Endothelial cell of umbilical vein (primary cell): ENCODE results near the gene FABP7. TPM values are rescaled to one million over a fixed set of nuclear protein-coding genes. Genes with fewer than 3 reads are reported as not detected.

Source experiments
- BruUV-seq: library from RNA; stranded (reverse); fragments of 400-500 nt; replicated peaks from 2 replicates; lab custom pipeline; 2021; lab: Mats Ljungman, UMichigan
- CTCF ChIA-PET: fragments of 300-600, 350-600 bp; sonication (Branson Sonifier 250); formaldehyde crosslinking; loops from one replicate; lab custom pipeline; 2021; ENCODE audit warnings: antibody characterized with exemption, inconsistent platforms; lab: Charles Lee
- POLR2A ChIA-PET: fragments of 300-600, 350-600 bp; sonication (Branson Sonifier 250); formaldehyde crosslinking; loops from one replicate; lab custom pipeline; 2021; ENCODE audit warnings: antibody characterized with exemption, inconsistent platforms; lab: Charles Lee
- DNase-seq: peaks from one replicate; pipeline ENCODE4 v3.0.0-alpha.2; 2011; ENCODE audit warnings: low read depth, low spot score
- FAIRE-seq: peaks from 2 replicates; lab custom pipeline; 2011; peaks lifted over from hg19 to GRCh38; lab: Jason Lieb, UNC
- H2AFZ ChIP-seq: 2 replicates; pipeline ENCODE4 v1.6.0; 2012; ENCODE audit warnings: low read depth, low read length, control low read depth, inconsistent platforms
- H3K27ac ChIP-seq: 2 replicates; pipeline ENCODE4 v1.5.1; 2011; ENCODE audit warnings: low read depth, mild to moderate bottlenecking, control low read depth, low read length, moderate library complexity; ENCODE audit not compliant: insufficient read depth
- H3K27me3 ChIP-seq, 2 experiments: 2 replicates each; pipeline versions ENCODE4 v1.6.0 to v1.6.1; 2011; ENCODE audit warnings: low read length in 2 of 2, mixed read lengths in 1 of 2; ENCODE audit not compliant: control insufficient read depth in 2 of 2, insufficient read depth in 2 of 2
- H3K36me3 ChIP-seq, 2 experiments: 2 replicates in 1 of 2; 3 replicates in 1 of 2; pipeline ENCODE4 v1.5.1; 2011; ENCODE audit warnings: low read length in 2 of 2, mild to moderate bottlenecking in 1 of 2, moderate library complexity in 1 of 2; ENCODE audit not compliant: control insufficient read depth in 2 of 2, insufficient read depth in 2 of 2; ENCODE audit errors: extremely low read depth in 1 of 2
- H3K4me1 ChIP-seq: 3 replicates; pipeline ENCODE4 v1.5.1; 2011; ENCODE audit warnings: mild to moderate bottlenecking, low read length; ENCODE audit not compliant: control insufficient read depth, insufficient read depth; ENCODE audit errors: extremely low read depth
- H3K4me2 ChIP-seq: 2 replicates; pipeline ENCODE4 v1.6.1; 2011; ENCODE audit warnings: low read length, control low read depth, mixed read lengths; ENCODE audit not compliant: insufficient read depth
- H3K4me3 ChIP-seq, 3 experiments: fragments of 200-600 bp in 1 of 3; sonication (generic), shearing (Covaris generic) in 1 of 3; replicated peaks in 1 of 3; 2 replicates each; pipeline ENCODE4 v1.5.1; 2011 to 2016; ENCODE audit warnings: control low read depth in 3 of 3, low read length in 3 of 3, mild to moderate bottlenecking in 2 of 3, inconsistent platforms in 1 of 3, low read depth in 1 of 3, moderate library complexity in 1 of 3; ENCODE audit not compliant: insufficient read depth in 1 of 3
- H3K79me2 ChIP-seq: 2 replicates; pipeline ENCODE4 v1.6.0; 2012; ENCODE audit warnings: low read length, inconsistent platforms; ENCODE audit not compliant: control insufficient read depth, insufficient read depth
- H3K9ac ChIP-seq: replicated peaks from 2 replicates; pipeline ENCODE3; 2011; ENCODE audit warnings: low read length, control low read depth; ENCODE audit not compliant: insufficient read depth; ENCODE audit errors: extremely low read depth
- H3K9me1 ChIP-seq: replicated peaks from 3 replicates; pipeline ENCODE4 v1.6.0; 2011; ENCODE audit warnings: mild to moderate bottlenecking, low read length; ENCODE audit not compliant: control insufficient read depth, insufficient read depth; ENCODE audit errors: extremely low read depth
- H3K9me3 ChIP-seq: replicated peaks from 2 replicates; pipeline ENCODE4 v1.5.1; 2012; ENCODE audit warnings: low read length, inconsistent platforms; ENCODE audit not compliant: control insufficient read depth, insufficient read depth
- H4K20me1 ChIP-seq: replicated peaks from 2 replicates; pipeline ENCODE3; 2011; ENCODE audit warnings: mild to moderate bottlenecking, low read length; ENCODE audit not compliant: control insufficient read depth, insufficient read depth; ENCODE audit errors: extremely low read depth
- EZH2 ChIP-seq: IDR thresholded peaks from 2 replicates; pipeline ENCODE4 v1.6.1; 2012; ENCODE audit warnings: borderline replicate concordance, low read depth, mild to moderate bottlenecking, moderate library complexity, low read length, inconsistent platforms; ENCODE audit not compliant: severe bottlenecking
- FOS ChIP-seq: IDR thresholded peaks from 2 replicates; pipeline ENCODE4 v1.6.1; 2011; ENCODE audit warnings: mild to moderate bottlenecking, low read length, moderate library complexity, borderline replicate concordance; ENCODE audit not compliant: insufficient read depth
- GATA2 ChIP-seq: IDR thresholded peaks from 2 replicates; pipeline ENCODE4 v1.7.0; 2011; ENCODE audit warnings: low read depth, mild to moderate bottlenecking, moderate library complexity, mixed read lengths, low read length; ENCODE audit not compliant: insufficient read length, insufficient read depth
- JUN ChIP-seq: IDR thresholded peaks from 2 replicates; pipeline ENCODE4 v1.6.1; 2011; ENCODE audit warnings: borderline replicate concordance, low read depth; ENCODE audit not compliant: insufficient read length, insufficient read depth
- MYC ChIP-seq: IDR thresholded peaks from one replicate; pipeline ENCODE4 v1.6.1; 2011; ENCODE audit warnings: mild to moderate bottlenecking, low read depth, low read length
- POLR2A ChIP-seq: IDR thresholded peaks from 2 replicates; pipeline ENCODE4 v1.6.1; 2012; ENCODE audit warnings: low read depth, mild to moderate bottlenecking, control low read depth, low read length
- POLR2AphosphoS5 ChIP-seq: IDR thresholded peaks from 2 replicates; pipeline ENCODE4 v1.6.1; 2012; ENCODE audit warnings: low read depth, mild to moderate bottlenecking, control low read depth, low read length, moderate library complexity; ENCODE audit not compliant: insufficient read depth
- dilution Hi-C: fragments of 300-500 bp; cut with MboI; formaldehyde crosslinking; loops from one replicate; pipeline ENCODE4 v1.15.0; 2019; ENCODE audit warnings: low sequenced_read_pairs; ENCODE audit not compliant: extremely low pct_ligation_motif_present
- intact Hi-C: fragments of 100-400 bp; cut with micrococcal nuclease; formaldehyde crosslinking; loops from one replicate; pipeline ENCODE4 v1.10.0; 2022
- polyA plus RNA-seq, 4 experiments: library from polyadenylated mRNA; depleted of rRNA in 3 of 4; stranded (reverse) in 3 of 4; unstranded in 1 of 4; fragments of >200 nt; gene quantifications; 2 replicates each; pipeline versions ENCODE4 v1.2.1 to v1.2.3, GENCODE V29; 2011 to 2012; ENCODE audit warnings: missing spikeins in 1 of 4
- total RNA-seq: library from RNA; stranded (reverse); gene quantifications from 2 replicates; pipeline ENCODE4 v1.2.3, GENCODE V29; 2021
- TF ChIP-seq, protein P1 (sequence below), 2 donors: IDR thresholded peaks; 1 replicate in 1 of 2; 2 replicates in 1 of 2; pipeline ENCODE4 v1.5.1; 2011; ENCODE audit warnings: low read length in 2 of 2, mild to moderate bottlenecking in 2 of 2, moderate library complexity in 2 of 2, control low read depth in 1 of 2, inconsistent platforms in 1 of 2, low read depth in 1 of 2; ENCODE audit not compliant: insufficient read depth in 1 of 2; ENCODE audit errors: extremely low read depth in 1 of 2
- TF ChIP-seq, protein P2 (sequence below): IDR thresholded peaks from 2 replicates; pipeline ENCODE4 v1.6.1; 2011; ENCODE audit not compliant: insufficient read depth, insufficient read length

FABP7 gene
- total and polyA plus RNA-seq, 2 donors (not counting 3 experiments of a cell fraction or from before 2014, with no cell fraction given), result not detected

DNA sequence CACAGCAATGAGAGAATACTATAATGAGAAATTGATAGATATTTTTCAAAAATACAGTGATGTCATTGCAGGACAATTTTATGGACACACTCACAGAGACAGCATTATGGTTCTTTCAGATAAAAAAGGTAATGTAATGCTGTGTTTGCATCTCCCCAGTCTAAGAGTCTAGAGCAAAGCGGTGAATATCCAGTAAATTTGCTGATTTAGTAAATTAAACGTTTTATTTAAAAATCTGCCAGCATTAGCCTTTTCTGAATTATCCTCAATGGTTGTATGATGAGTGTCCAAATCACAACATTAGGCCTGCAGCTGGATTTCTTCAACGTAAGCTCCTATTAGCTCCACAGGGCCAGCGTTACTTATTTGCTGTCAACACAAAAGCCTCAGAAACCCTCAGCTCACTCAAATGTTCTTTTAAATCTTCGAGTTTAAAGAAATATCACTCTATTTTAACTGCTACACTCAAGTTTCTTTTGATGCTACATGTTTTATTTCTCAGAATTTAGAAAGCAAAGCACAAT lies 25.5 kb downstream of the FABP7 start:
- no peaks in the 10 kb centered on the region for H4K20me1 ChIP-seq
- ChIA-PET CTCF (no interaction called here), POLR2A (no interaction called here)
- H3K27me3 ChIP-seq, result no peaks in the 10 kb centered on the region
- H3K9ac ChIP-seq, result no peak overlapping the region
- BruUV-seq, result no TSS peak
- intact Hi-C loops, result no loop called here
- no peaks in the 10 kb centered on the region for H3K9me1 ChIP-seq
- no peak overlapping the region for H3K27ac ChIP-seq
- no peaks in the 10 kb centered on the region for H3K36me3 ChIP-seq
- no peak overlapping the region for H2AFZ ChIP-seq
- no peaks in the 10 kb centered on the region for H3K9me3 ChIP-seq
- H3K4me3 ChIP-seq, result no peak overlapping the region
- FAIRE-seq, result no peak
- H3K4me1 ChIP-seq, result no peaks in the 10 kb centered on the region
- TF ChIP-seq, protein P1, sequence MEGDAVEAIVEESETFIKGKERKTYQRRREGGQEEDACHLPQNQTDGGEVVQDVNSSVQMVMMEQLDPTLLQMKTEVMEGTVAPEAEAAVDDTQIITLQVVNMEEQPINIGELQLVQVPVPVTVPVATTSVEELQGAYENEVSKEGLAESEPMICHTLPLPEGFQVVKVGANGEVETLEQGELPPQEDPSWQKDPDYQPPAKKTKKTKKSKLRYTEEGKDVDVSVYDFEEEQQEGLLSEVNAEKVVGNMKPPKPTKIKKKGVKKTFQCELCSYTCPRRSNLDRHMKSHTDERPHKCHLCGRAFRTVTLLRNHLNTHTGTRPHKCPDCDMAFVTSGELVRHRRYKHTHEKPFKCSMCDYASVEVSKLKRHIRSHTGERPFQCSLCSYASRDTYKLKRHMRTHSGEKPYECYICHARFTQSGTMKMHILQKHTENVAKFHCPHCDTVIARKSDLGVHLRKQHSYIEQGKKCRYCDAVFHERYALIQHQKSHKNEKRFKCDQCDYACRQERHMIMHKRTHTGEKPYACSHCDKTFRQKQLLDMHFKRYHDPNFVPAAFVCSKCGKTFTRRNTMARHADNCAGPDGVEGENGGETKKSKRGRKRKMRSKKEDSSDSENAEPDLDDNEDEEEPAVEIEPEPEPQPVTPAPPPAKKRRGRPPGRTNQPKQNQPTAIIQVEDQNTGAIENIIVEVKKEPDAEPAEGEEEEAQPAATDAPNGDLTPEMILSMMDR (IDR thresholded peaks at IDR 0.05; ENCODE audit: extremely low read depth in 1 of 2, insufficient read depth in 1 of 2, low read depth in 1 of 2, low read length in 2 of 2), result no peak
- no peak for TF ChIP-seq GATA2
- TF ChIP-seq FOS, result no peak
- TF ChIP-seq EZH2, result no peak
- no peak for TF ChIP-seq POLR2A
- DNase-seq, result no peak
- dilution Hi-C loops, result no loop called here
- no peaks in the 10 kb centered on the region for H3K79me2 ChIP-seq
- no peak overlapping the region for H3K4me2 ChIP-seq

DNA sequence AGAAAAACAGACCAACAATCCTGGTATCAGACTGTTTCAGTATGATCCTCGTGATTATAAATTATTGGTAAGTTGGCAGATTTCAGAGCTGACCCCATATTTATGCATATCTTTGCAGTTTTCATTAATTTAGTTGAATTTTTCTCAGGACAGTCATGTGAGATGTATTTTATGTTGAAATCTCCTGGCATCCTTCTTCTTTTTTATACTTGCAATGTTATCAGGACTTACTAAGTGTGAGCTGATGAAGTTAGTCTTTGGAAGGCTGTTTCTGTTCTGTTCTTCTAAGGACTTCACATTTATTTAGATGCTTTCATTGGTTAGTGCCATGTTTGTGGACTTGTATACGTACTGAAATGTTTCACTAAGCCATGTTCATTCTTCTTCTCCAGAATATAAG lies 26.8 kb downstream of the FABP7 start:
- no peak for DNase-seq
- Histone ChIP-seq H3K4me2 (no peak overlapping the region), H3K4me3 (no peak overlapping the region), H3K36me3 (no peaks in the 10 kb centered on the region), H2AFZ (no peak overlapping the region), H3K9me1 (no peaks in the 10 kb centered on the region), H3K27me3 (no peaks in the 10 kb centered on the region), H3K9ac (no peak overlapping the region), H3K79me2 (no peaks in the 10 kb centered on the region), H3K27ac (no peak overlapping the region), H3K4me1 (no peaks in the 10 kb centered on the region), H3K9me3 (no peaks in the 10 kb centered on the region), H4K20me1 (no peaks in the 10 kb centered on the region)
- FAIRE-seq, result no peak
- dilution Hi-C loops, result no loop called here
- POLR2A ChIA-PET, result no interaction called here
- TF ChIP-seq MYC, result no peak
- TF ChIP-seq JUN, result no peak
- TF ChIP-seq GATA2, result no peak
- TF ChIP-seq, protein P2, sequence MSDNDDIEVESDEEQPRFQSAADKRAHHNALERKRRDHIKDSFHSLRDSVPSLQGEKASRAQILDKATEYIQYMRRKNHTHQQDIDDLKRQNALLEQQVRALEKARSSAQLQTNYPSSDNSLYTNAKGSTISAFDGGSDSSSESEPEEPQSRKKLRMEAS, result no peak
- TF ChIP-seq, protein P1 (IDR thresholded peaks at IDR 0.05; ENCODE audit: extremely low read depth in 1 of 2, insufficient read depth in 1 of 2, low read depth in 1 of 2, low read length in 2 of 2), result no peak
- TF ChIP-seq FOS, result no peak
- TF ChIP-seq EZH2, result no peak
- TF ChIP-seq POLR2AphosphoS5, result no peak
- no peak for TF ChIP-seq POLR2A
- BruUV-seq, result no TSS peak
- intact Hi-C loops, result no loop called here
- CTCF ChIA-PET, result interaction anchor here (1.8 kb wide), 1 partner anchor 17 kb away, joined by 4 read pairs; the partner anchor contains the start of gene SMPDL3A
